GM18511 (cell line): ENCODE measurements around the gene SAMM50.

ENCODE experiments used
- ATAC-seq: cut with Tn5 transposase; IDR thresholded peaks from one replicate; pipeline ENCODE4 v1.9.1; 2021; ENCODE audit warnings: mild to moderate bottlenecking, moderate library complexity; ENCODE audit not compliant: unreplicated experiment

Gene SAMM50

DNA sequence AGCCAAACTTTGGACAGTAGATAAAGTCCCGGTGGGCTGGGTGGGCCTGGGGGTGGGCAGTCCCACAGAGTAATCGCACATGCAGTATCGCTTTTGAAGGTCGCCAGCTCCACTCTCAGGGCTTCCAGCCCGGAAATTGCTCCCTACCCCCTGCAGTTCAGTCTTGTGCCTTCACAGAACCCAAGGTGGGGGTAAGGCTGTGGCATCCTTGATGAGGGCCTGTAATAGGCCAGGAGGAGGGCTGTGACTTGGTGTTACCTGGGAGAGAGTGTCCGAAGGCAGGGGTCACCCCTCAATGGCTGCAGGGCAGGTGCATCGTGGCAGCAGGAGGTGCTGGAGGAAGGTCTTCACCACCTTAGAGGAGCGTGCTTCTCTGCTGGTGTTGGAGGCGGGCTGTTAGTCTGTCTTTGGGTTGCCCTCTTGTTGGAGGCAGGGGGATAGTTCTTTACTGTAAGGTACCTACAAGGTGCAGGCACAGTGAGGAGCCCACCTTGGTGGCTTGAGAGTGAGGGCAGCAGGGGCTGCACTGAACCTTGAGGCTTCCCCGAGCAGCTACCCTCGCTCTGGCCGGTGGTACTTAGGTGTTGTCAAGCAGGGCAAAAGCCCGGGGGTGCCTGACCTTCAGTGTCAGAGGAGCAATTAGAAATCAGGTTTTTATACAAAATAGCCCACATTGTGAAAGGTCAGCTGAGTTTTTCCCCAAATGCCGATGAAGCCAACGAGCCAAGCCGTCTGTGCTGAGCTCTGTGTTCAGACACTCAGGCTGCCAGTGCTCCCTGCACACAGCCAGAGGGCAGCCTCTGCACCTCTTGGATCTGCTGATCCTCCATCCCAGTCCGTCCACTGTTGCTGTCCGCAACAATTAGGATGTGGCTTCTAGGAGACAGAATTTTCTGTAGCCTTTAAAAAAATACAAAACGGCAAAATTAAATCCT, 21.9 kb downstream of the SAMM50 start:
- ATAC-seq, result no peak

DNA sequence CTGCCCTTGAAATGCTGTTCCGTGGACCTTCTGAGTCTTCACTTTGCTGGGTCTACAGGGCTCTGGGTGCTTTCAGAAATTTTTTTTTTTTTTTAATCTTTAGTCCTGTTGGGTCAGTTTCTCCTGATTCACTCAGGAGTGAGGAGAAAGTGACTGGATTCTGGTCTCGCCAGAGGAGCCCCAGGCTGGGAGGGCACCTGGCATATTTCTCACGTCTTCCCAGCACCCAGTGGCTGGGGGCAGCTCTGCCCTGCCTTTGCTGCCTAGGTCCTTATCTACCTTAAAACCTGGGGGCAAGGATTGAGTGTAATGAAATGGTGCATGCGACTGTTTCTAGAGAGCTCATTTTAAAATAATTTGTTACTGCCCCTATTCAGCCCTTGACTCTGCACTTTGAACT, 23.3 kb downstream of the SAMM50 start:
- no peak for ATAC-seq

DNA sequence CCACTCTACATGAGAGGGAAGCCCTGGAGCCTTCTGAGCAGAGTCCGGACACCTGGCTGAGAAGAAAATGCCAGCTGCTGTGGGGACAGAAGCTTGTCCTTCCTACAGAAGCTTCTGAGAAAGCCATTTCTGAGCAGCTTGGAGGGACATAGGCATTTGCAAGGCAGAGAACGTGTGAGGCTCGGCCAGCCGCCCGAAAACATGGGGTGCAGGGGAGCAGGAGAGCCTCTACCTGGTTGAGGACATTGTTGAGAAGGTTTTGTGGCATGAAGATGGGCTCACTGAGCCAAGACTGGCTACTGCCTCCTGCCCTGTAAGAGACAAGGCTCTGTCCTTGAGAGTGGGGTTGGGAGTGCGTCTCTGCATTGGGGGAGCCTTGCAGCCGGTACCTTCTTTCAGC, 25.3 kb downstream of the SAMM50 start:
- no peak for ATAC-seq

DNA sequence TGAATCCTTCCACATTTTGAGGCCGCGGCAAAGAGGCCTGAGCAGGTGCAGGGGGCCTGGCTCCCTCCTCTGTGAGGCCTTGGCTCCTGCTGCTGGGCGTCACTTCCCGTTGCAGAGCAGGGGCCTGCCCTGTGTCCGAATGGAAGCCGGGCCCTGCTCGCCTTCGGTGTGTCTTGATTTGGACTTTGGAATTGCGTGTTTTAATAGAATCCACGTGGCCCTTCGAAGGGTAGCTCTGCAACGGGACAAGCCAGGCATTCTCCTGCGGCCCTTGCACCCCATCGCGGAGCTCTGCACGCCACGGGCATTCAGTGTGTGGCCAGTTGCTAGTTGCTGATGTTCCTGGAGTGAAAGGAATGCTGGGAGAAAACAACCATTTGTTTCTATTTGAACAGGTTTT, 25.8 kb downstream of the SAMM50 start:
- no peak for ATAC-seq

DNA sequence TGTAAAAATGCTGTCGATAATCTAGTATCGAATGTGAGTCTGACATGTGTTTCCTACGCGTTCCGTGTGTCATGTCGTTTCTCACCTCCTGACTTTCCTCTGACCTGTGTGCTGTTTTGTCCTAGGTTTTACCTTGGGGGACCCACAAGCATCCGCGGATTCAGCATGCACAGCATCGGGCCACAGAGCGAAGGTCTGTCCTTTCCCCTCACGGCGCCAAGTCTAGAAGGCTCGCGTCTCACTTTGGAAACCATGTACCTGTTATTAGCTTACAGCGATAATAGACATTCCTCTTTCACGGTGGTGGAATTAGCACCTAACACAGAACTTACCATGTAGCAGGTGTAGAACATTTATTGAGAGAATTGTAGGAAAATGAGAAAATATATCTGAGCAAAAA, 28.6 kb downstream of the SAMM50 start:
- ATAC-seq, result no peak

DNA sequence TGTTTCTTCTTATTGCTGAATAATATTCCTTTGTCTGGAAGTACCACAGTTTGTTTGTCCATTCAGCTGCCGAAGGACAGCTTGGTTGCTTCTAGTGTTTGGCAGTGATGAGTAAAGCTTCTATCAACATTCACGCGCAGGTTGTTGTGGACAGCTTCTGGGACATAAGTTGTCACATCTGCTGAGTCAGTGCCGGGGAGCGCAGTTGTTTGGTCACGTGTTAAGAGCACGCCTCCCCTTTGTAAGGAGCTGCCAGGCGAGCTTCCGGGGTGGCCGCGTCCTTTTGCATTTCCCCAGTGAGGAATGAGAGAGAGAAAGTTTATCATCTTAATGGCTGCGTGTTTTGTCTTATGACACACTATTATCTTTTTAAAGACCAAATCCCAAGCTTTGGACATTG, 30.3 kb downstream of the SAMM50 start:
- no peak for ATAC-seq

DNA sequence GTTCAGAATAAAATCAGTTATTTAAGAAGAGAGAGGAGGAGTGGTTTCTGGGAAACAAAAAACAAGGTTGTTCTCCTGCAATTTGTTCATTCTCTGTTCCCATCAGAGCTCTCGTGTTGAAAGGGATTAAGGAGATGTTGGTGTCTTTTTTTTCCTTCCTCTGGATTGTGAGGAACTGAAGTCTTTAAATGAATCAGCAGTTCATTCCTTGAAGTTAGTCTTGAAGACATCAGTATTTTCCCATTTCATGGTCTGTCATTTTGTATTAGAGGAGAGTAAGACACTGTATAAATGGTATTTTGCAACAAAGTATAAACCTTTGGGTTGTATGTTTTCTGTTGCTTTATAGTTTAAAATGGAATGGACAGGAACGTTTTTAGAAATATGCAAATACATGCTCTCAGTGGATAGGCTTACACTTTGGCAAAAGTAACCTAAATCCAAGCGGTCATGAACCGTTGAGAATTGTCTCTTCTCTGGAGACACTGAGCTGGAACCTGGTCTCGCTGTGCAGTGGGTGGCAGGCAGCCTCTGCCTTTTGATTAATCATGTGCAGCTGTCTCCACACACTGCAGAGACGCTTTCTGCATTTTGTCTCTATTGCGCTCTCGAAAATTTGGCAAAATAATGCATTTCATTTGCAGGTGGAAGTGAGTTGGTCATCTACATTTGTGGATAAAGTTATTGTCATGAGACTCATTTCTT, 33.0 kb downstream of the SAMM50 start:
- ATAC-seq, result no peak

DNA sequence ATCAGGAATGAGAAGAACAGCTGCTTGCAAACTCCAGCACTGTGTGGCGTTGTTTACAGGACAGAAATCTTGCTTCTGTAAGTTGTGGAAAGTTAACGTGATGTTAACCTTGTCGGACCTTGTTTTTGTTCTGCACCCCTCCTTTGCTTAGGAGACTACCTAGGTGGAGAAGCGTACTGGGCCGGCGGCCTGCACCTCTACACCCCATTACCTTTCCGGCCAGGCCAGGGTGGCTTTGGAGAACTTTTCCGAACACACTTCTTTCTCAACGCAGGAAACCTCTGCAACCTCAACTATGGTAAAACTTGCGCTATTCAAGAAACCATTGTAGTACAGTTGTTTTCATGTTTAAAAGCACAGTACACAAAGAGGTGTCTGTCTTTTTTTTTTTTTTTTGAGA, 33.7 kb downstream of the SAMM50 start:
- ATAC-seq, result no peak

DNA sequence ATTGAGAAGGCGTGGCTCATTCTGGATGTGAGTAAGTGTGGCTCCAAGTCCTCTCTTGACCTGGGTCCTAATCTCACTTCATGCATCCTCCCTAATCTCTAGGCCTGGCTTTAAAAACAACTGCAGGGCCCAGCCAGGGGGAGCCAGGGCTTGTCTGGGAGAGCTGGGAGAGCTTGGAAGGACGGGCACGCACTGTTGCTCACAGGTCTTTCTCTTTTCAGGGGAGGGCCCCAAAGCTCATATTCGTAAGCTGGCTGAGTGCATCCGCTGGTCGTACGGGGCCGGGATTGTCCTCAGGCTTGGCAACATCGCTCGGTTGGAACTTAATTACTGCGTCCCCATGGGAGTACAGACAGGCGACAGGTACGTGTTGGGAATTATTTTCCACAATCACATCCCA, 34.8 kb downstream of the SAMM50 start:
- ATAC-seq, result no peak

DNA sequence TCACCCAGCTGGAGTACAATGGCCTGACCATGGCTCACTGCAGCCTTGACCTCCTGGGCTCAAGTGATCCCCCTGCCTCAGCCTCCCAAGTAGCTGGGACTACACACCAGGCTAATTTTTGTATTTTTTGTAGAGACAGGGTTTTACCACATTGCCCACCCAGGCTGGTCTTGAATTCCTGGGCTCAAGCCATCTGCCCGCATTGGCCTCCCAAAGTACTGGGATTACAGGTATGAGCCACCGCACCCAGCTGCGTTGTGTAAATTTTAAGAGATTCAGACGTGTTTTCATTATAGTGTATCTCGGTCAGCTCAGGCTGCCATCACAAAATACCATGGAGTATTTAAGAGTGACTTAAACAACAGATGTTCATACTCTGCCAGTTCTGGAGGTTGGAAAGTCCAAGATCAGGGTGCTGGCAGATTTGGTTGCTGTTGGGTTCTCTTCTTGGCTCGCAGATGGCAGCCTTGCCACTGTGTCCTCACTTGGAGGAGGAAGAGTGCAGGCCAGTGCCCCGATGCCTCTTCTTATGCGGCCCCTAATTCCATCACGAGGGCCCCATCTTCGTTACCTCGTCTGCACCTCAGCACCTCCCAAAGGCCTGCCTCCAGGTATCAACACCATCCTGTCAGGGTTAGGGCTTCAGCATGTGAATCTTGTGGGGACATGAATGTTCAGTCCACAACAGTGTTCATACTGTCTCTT, 36.2 kb downstream of the SAMM50 start:
- ATAC-seq, result no peak

DNA sequence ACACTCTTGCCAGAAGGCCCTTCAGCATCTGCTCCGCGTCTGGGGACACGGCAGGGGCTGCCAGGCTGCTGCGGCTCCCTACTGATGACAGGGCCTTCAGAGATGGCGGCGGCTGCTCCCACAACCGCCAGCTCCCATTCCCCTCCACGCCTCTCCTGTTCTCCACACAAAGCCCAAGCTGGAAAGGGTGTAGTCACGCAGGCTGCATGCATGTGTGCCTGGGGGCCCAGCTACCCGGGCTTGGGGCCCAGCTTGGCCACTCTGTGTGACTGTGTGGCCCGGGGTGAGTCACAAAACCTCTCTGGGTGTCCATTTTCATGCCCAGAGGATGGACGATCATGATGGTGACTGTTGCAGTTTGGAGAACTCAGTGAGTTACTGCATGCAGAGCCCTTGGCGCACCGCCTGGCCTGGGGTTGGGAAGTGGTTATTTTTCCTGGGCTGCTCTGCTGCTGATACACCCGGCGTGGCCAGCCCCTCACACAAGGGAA, 37.1 kb downstream of the SAMM50 start:
- no peak for ATAC-seq

DNA sequence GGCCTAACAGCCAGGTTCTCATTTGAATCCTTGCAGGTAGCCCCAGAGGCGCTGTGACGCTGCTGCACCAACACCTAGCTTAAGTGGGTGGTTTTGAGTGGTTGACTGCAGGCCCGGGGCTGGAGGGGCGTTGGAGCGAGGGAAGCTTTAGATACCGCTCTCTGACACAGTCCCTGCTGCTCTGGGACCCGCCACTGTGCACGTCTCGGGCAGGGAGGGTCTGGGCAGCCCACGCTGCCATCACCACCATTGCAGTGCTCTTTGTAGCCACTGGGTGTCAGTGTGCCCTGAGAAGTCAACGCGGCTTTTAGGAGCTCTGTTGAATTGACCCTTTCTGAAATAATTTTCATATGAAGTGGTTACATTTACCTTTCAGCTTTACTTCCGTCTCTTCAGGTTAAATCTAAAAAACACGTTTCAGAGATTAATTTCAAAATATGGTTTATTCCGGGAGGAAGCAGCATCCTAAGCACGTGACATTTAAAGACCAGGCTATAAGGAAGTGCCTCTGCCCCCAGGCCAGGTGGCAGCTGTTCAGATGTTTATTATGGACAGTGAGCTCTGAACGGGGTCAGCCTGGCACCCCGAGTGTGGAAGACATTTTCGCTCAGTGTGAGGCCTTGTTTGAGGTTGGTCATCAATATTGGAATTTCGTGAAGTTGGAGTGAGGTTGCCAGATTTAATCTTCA, 38.0 kb downstream of the SAMM50 start:
- ATAC-seq, result no peak

DNA sequence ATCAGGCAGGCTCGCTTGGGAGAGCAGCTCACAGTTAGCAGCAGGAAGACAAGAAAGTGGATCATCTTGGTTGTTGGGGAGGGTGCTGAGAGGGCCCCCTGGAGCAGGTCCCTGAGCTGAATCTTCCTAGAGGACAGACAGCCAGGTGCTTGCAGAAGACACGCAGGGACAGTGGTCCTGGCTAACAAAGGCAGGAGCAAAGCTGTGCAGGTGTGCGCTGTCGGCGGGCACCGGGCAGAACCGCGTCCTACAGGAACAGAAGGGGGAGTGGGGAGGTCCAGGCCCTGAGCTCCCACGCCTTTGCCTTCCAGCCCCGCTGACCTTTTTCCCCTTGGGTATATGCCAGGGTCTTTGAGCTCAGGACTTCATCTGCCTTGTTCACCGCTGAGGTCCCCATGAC, 38.8 kb downstream of the SAMM50 start:
- ATAC-seq, result no peak

DNA sequence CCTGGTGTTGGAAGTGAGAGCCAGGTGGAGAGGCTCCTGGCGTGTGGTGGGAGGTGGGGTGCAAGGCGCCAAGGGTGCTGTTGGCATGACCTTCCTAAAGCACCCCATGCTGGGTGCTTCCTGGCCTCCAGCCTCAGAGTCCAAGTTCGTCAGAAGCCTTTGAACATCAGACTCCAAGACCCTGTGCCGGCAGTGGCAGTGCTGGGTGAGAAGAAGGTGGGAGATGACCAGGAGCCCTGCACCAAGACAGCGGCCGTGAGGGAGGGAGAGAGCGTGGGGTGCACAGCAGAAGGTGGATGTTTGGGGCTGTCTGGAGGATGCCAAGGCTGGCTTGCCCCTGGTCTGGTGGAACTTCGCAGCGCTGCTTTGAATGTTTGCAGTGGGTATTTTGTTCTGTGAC, 39.2 kb downstream of the SAMM50 start:
- ATAC-seq, result no peak

DNA sequence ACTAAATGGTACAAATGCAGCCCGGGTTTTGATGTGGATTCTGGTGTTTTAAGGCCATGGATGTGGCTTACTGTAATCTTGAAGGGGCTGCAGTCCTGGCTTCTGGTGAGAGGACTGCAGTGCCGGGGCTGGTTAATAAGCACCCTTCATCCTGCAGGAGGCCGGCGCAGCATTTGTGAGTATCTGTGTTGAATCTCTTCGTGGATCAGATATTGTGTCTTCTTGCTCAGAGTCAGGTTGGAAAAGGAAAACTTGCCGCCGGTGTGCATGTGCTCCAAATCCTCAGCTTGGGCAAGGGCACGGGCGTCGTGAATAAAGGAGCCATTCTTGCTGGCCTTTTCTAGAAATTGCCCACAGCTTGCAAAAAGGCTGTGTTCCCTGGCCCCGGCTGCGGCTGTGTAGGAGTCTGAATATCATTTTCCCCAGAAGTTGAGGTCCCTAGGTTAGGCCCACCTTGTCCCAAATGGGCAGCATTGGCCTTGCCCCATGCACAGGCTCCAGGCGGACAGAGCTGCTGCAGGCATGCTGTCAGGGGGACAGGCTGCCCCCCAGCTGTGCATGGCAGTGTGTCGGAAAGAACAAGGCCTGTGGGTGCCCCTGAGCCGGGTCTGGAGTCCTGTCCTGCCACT, 39.9 kb downstream of the SAMM50 start:
- ATAC-seq, result no peak

DNA sequence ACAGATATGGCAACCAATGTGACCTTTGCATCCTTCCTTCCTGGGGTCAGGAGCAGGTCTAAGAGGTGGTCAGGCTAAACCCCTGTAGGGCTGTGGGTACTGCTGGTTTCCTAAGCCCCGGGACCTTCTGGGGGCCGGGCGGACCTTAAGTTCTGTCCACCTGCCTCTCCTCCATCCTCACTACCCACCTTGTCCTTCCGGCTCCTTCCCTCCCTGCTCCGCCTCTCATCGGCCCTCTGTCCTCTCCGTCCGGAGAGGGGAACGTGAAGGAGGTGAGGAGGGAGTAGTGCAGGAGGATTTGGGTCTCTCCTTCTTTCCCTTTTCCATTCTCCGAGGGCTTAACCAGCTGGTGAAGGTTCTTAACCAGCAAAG, 40.5 kb downstream of the SAMM50 start:
- ATAC-seq, result peak; percentile 16

DNA sequence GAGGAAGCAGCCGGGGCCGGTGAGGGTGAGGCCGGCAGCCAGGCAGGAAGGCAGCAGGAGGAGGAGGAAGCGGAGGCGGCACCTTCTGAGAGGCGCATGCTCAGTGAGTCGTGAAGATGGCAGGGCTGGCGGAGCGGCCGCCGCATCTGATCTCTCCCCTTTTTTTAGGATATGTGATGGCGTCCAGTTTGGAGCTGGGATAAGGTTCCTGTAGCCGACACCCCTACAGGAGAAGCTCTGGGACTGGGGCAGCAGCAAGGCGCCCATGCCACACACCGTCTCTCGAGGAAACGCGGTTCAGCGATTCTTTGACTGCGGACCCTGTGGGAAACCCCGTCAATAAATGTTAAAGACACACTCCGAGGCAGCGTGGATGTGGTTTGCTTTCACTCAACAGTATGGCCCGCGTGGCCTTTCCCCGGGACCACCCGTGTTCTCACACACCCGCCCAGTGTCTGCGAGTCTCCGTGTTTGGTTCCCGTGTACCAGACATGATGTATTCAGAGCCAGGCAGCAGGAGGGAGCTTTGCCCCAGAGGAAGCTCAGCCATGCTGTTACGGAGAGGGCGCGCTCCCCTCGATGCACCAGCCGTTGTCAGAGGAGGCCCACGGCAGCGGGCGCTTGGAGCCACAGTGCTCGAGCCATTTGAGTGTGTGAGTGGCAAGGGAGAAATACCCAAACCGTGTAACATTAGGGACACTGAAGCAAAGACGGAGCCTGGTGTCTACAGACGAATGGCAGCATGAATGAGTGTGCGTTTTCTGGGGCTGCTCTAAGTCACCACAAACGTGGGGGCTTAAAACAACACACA, 41.1 kb downstream of the SAMM50 start:
- ATAC-seq, result peak; percentile 69

DNA sequence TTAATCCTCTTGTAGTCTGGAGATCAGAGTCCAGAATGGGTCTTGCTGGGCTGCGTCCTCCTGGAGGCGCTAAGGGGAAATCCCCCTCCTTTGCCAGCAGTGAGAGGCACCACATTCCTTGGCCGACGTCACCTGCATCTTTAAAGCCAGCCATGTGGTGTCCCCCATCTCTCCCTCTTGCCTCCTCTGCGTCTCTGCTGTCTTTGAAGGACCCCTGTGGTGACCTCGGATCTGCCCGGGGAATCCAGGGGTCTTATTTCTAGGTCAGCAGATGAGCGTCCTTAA, 41.7 kb downstream of the SAMM50 start:
- no peak for ATAC-seq

DNA sequence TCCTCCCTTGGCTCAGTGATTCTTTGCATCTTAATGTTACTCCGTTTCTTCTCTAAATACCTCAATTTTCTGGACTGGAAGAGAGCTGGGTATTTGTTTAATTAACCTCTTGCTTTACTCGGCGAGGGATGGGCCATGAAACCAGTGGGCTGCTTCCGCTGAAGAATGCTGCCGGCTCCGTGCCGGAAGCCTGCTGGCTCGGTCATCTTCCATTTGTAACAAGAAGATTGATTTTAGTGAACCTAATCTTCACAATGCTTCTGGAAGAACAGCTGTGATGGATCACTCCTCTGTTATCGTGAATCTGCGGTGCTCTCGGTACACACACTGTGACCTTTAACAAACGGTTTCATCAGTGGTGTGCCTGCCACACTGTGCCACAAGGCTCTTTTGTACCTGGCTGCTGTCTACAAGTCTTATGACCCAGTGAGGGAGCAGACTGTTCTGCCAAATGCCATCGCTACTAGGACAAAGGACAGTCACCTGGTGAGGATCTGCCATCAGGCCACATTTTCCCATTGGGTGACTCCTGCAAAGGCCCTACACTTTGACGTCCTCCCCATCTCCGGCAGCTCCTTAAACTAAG, 43.5 kb downstream of the SAMM50 start:
- no peak for ATAC-seq

DNA sequence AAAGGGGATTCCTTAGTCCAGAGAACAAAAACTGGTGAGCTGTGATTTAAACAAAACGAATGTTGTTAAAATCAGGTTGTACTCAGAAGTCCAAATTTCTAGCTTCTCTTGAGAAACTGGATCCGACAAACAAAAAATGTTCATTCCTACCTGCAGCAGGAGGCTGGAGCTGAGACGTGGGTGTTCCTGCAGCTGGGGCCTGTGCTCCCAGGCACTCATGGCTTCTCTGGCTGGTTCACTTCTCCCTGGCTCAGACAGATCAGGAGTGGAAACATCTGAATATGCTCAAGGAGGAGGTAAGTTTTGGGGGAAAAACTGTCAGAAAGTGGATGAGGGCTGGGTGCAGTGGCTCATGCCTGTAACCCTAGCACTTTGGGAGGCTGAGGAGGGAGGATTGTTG, 44.1 kb downstream of the SAMM50 start:
- ATAC-seq, result no peak
